ENCODE measurements around the gene TPSG1.
"Not testable (repeated sequence)": the region's sequence is repeated elsewhere in the genome, so short reads cannot be mapped to it uniquely, and the experiment has no call there.

Gene TPSG1

DNA sequence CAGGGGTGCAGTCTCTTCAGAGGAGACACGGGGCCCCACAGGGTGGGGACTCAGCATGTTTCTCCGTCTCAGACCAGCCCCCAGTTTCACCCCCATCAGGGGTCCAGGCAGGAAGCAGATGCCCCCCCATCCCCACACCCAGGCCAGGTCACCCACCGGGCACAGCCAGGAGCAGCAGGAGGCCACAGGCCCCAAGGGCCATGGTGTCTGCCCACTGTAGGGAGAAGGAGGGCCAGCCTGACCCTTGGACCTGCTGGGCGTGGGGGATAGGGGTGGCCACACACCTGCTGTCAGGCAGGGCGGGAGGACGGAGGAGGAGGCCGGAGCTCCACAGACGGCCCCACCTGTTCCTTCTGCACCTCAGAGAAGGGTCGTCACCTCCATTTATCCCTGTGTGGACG, at the start of gene TPSG1:
TSS of gene TPSG1 (minus strand) at position 218 of the 401 bp plus-strand sequence. CDS start at position 202, 16 bp downstream.
- no peak for DNase-seq (ENCODE audit: low read depth, low spot score)

GRCh38 chr16:1274767-1275166, 49.7 kb upstream of the TPSG1 start:
- DNase-seq (ENCODE audit: low read depth, low spot score) = no peak

GRCh38 chr16:1273816-1274215, 48.7 kb upstream of the TPSG1 start:
- no peak for DNase-seq (ENCODE audit: low read depth, low spot score)

DNA sequence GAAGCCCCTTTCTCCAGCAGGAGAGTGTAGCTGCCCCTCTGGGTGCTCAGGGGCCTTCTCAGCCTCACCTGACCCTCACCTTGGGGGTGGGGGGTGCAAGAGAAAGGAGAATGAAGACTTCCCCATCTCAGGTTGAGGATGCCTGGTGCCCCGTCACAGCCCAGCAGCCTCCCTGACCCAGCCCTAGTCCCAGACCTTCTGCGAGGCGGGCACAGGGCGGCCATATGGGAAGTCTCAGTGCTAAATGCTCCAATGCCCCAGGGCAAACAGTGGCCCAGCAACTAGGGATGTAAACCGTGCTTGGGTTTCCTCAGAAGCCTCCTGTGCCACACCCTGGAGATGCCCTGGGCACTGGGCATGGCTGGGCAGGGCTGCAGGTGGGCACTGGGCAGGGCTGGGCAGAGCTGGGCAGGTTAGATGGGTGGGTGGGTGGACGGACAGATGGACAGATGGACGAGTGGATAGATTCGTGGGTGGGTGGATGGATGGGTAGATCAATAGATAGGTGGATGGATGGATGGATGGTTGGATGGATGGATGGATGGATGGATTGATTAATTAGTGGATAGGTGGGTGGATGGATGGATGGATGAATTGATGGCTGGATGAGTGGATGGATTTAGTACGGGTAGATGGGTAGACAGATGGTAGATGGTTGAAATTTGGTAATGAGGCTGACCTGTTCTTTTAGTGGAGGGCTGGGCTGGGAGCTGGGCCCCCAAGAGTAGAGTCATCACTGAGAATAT, 47.6 kb upstream of the TPSG1 start:
- no peak for DNase-seq (ENCODE audit: low read depth, low spot score)

GRCh38 chr16:1271724-1272413, 46.8 kb upstream of the TPSG1 start:
- DNase-seq (ENCODE audit: low read depth, low spot score) = not testable (repeated sequence)

DNA sequence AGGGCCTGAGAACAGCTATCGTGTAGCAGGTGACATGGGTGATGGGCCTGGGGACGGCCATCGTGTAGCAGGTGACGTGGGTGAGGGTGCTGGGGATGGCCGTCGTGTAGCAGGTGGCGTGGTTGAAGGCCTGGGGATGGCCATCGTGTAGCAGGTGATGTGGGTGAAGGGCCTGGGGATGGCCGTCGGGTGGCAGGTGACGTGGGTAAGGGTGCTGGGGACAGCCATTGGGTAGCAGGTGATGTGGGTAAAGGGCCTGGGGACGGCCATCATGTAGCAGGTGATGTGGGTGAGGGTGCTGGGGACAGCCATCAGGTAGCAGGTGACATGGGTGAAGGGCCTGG, 46.3 kb upstream of the TPSG1 start:
- no peak for DNase-seq (ENCODE audit: low read depth, low spot score)

DNA sequence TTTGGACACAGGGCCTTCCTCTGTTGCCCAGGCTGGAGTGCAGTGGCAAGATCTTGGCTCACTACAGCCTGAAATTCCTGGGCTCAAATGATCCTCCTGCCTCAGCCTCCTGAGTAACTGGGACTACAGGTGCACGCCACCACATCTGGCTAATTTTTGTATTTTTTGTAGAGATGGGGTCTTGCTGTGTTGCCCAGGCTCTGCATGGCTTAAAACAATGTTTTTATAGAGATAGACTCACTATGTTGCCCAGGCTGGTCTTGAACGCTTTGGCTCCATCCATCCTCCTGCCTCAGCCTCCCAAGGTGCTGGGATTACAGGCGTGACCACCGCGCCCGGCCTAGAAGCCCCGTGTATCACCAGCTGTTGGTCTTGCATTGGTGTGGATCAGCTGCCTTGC, 44.4 kb upstream of the TPSG1 start:
- DNase-seq (ENCODE audit: low read depth, low spot score) = not testable (repeated sequence)

DNA sequence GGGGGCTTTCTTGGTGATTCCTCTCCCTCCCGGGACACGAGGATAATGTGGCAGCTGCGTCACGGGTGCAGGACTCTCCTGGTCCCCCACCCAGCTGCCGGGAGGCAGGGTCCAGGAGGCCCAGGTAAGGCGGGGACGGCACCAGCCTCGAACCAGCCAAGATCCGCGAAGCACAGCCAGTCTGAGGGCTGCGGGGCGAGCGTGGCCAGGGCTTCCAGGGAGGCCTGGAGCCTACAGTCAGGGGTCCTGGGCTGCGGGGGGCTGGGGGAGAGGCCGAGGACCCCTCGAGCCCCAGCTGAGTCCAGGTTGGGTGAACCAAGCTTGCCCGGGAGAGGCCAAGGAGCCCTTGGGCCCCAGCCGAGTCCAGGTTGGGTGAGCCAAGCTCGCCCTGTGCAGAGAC, 40.8 kb upstream of the TPSG1 start:
- DNase-seq (ENCODE audit: low read depth, low spot score) = no peak

DNA sequence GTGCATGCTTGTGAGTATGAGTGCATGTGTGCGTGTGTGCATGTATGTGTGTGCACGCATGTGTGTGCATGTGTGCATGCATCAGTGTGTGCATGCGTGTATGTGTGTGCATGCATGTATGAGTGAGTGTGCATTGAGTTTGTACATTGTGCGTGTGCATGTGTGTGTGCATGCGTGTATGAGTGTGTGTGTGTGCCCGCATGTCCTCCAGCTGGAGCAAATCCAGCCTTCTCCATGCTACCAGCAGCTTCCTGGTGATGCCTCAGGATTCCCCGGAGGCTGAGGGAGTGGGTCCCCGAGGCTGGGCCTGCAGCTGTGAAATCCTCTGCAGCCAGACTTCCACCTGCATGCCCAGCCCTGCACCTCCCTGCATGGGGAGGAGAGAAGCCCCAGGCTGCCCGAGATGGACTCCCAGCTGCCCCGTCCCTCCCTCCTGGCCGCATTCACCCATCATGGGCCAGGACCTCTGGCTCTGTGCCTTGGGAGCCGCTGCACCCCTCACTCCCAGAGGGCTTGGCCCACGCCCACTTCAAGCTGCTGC, 40.1 kb upstream of the TPSG1 start:
- no peak for DNase-seq (ENCODE audit: low read depth, low spot score)

DNA sequence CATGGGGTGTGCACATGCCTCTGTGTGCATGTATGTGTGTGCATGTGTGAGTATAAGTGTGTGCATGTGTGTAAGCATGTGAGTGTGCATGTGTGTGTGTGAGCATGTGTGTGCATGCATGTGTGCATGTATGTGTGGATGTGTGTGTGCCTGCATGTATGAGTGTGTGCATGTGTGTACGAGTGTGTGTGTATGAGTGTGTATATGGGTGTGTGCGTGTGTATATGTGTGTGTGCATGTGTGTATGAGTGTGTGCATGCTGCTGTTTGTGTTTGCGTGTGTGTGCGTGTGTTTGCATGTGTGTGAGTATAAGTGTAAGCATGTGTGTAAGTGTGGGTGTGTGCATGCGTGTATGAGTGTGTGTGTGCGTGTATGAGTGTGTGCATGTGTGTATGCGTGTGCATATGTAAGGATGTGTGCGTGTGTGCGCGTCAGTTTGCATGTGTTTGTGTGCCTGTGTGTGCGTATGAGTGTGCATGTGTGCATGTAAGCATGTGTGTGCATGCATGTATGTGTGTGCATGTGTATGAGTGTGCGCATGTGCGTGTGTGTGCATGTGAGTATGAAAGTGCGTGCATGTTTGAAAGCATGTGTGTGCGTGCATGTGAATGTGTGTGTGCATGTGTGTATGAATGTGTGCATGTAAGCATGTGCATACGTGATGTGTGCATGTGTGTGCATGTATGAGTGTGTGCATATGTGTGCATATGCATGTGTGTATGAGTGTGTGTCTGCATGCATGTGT, 39.4 kb upstream of the TPSG1 start:
- DNase-seq (ENCODE audit: low read depth, low spot score) = no peak

- DNase-seq (ENCODE audit: low read depth, low spot score) = no peak
These were observed 38.7 kb upstream of the TPSG1 start for GRCh38 chr16:1263591-1264344.

DNA sequence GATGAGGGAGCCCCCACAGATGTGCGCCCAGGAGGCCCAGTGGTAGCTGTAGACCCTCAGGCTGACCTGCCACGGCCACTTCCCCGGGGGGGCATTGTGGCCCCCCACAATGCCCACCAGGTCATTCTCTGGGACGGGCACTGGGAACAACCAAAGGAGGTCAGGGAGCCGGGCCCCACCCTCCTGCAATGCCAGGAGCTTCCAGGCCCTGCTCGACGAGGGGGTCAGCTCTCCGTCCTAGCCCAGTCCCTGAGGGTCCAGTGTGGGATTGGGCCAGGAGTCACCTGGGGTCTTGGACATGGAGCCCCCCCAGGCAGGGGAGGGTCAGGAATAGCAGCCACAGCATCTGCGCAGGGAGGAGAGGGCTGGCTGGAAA, 37.8 kb upstream of the TPSG1 start:
- no peak for DNase-seq (ENCODE audit: low read depth, low spot score)

DNA sequence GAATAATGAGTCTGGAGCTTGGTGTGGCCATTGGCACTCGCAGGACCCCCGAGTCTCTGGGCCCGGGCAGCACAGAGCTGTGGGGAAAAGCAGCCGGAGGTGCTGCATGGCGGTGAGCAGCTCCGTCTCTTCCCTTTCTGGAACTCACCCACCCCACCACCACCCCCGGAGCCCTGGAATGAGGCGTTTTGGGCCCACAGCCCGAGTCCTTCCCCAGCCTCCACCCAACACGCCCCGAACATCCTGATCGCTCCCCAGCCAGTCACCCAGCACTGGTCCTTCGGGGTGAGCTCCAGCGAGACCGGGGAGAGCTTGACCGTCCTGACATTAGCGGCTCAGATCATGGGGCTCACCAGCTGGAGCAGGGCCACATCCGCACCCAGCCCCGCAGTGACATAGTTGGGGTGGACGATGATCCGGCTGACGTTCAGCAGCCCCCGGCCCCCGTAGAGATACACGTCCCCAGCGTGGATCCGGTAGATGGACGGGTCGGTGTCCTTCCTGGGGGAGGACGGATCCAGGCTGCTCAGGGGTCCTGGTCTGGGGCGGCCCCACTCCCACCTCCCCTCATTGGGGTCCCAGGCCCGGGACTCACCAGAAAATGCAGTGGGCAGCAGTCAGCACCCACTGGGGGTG, 37.3 kb upstream of the TPSG1 start:
- DNase-seq (ENCODE audit: low read depth, low spot score) = no peak

GRCh38 chr16:1261131-1261892, 36.2 kb upstream of the TPSG1 start:
- no peak for DNase-seq (ENCODE audit: low read depth, low spot score)

GRCh38 chr16:1260101-1260680, 35.1 kb upstream of the TPSG1 start:
- DNase-seq (ENCODE audit: low read depth, low spot score) = no peak

- no peak for DNase-seq (ENCODE audit: low read depth, low spot score)
These were observed 34.6 kb upstream of the TPSG1 start for GRCh38 chr16:1259760-1260068.

DNA sequence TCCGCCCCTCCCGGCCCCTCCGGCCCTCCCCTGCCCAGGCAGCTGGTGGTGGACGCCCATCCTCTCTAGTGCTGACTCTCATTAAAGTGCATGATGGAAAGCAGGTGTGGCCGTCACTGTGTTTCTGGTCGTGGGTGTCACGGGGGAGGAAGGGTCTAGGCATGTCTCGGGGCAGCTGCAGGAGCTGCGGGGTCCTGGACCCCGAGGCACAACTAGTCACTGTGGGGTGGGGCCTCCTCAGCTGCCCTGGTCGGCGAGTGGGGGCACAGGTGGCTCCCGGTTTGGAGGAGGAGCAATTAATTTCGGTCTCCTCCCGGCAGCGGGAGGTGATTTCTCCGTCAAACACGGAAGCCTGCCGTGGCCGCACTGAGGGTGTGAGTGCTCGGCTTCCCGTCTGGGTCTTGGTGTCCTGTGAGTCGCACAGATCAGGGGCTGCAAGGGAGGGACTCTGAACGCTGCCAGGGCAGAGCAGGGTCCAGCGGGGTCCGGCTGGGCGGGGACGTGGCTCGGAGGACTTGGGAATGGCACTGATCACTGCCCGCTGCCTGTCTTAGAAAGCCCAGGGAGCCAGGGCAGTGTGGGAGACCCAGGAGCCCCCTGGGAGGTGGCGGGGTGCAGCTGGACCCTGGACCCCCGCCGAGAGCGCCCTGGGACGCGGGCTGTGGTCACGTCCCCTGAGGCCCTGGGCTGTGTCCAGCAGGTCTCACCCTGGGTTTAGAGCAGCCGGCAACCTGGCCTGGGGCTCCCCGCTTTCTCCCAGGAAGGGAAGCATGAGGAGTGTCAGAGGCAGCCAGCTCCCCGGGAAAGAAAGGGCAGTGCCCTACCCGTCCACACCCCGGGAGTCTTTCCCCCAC, 34.1 kb upstream of the TPSG1 start:
- no peak for DNase-seq (ENCODE audit: low read depth, low spot score)

GRCh38 chr16:1258225-1258600, 33.1 kb upstream of the TPSG1 start:
- no peak for DNase-seq (ENCODE audit: low read depth, low spot score)

DNA sequence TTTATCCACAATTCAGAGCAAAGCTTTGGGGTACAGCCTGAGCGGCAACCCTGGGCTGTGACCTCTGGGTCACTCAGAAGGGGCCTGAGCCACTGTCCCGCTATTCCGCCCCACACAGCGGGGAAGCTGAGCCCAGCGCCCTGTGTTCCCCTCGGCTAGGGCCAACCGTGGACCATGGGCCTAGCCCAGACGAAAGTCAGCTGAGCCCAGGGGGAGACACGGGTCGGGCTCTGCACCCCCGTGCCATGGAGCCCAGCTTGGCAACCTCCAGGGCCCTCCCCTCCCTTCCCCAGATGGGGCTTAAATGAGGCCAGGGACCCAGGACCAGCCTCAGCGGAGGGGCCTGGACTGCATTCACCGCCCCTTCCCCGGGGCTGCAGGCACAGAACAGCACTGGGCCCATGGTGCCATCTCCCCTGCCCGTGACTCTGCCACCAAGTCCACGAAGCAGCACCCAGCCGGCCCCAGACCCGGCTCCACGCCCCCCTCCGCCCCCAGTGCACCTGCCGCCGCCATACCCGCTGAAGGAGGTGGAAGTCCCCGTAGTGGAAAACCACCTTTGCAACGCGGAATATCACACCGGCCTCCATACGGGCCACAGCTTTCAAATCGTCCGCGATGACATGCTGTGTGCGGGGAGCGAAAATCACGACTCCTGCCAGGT, 32.6 kb upstream of the TPSG1 start:
- no peak for DNase-seq (ENCODE audit: low read depth, low spot score)

All from smooth muscle cell of the brain vasculature (primary cell).